NCI-H1092 (cell line): ENCODE measurements around the gene BCL3.
"Not testable (repeated sequence)": the region's sequence is repeated elsewhere in the genome, so short reads cannot be mapped to it uniquely, and the experiment has no call there.

Experiments used
- DNase-seq: peaks from one replicate; lab custom pipeline; 2025; lab: John Stamatoyannopoulos, UW

Gene BCL3

GRCh38 chr19:44759083-44759804 lies 10.7 kb downstream of the BCL3 start:
- DNase-seq, result no peak

DNA sequence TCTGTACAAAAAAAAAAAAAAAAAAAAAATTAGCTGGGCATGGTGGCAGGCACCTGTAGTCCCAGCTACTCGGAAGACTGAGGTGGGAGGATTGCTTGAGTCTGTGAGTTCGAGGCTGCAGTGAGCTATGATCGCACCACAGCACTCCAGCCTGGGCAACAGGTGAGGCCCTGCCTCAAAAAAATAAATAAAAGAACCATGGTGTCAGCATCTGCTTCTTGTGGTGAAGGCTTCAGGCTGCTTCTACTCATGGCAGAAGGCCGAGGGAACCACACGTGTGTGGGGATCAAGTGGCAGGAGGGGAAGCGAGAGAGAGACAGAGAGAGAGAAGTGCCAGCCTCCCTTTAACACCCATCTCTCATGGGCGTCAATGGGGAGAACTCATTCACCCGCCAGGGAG lies 13.5 kb downstream of the BCL3 start:
- DNase-seq, result no peak

- no peak for DNase-seq
Observed at GRCh38 chr19:44765033-44765948, 16.8 kb downstream of the BCL3 start.

DNA sequence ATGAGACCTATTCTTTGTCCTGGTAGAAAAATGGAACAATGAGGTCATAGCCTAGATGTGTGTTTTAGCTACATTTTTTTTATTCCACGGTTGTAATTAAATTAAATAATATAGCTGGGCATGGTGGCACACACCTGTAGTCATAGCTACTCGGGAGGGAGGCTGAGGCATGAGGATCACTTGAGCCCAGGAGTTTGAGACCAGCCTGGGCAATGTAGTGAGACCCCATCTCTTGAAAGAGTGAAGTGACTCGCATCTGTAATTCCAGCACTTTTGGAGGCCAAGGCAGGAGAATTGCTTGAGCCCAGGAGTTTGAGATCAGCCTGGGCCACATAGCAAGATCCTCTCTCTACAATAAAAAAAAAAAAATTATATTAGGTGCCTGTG lies 17.4 kb downstream of the BCL3 start:
- DNase-seq, result no peak

DNA sequence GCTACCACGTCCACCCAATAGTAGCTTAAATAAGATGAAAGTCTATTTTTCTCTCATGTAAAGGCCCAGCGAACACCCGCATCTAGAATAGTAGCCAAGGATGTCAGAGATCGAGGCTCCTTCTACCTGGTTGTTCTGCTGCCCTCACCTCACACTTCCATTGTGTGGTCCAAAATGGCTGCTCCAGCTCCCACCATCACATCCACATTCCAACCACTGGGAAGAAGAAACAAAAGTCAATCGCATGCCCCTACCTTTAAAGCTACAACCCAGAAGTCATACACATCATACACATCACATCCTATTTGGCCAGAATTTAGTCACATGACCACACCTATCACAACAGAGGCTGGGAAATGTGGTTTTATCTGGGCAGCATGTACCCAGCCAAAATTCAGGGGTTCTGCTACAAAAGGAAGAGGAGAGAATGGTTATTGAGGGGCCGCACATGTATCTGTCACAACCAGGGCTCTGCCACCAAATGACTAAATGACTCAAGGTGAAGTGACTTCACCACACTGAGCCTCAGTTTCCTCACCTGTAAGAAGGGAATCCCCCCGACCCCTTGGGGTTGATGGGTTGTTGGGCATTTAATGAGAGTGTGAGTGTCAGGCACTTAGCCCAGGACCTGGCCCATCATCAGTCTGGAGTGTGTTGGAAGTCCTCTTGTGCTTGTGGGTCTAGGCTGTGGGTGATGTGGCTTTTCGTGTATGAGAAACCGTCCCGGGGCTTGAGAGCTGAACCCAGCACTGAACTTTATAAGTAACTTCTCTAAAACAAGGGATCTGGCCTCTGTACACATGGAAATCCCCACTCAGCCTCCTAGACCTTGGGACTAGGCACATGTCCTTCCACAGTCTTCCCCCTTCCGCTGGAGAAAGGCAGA lies 19.0 kb downstream of the BCL3 start:
- DNase-seq, result no peak

GRCh38 chr19:44770550-44771257 lies 22.2 kb downstream of the BCL3 start:
- DNase-seq, result peak; percentile 78

DNA sequence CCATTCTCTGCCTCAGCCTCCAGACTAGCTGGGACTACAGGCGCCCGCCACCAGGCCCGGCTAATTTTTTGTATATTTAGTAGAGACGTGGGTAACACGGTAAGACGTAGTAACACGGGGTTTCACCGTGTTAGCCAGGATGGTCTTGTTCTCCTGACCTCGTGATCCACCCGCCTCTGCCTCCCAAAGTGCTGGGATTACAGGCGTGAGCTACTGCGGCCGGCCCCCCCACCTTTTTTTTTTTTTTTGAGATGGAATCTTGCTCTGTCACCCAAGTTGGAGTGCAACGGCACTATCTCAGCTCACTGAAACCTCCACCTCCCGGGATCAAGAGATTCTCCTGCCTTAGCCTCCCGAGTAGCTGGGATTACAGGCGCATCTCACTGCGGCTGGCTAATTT lies 23.6 kb downstream of the BCL3 start:
- DNase-seq, result not testable (repeated sequence)

DNA sequence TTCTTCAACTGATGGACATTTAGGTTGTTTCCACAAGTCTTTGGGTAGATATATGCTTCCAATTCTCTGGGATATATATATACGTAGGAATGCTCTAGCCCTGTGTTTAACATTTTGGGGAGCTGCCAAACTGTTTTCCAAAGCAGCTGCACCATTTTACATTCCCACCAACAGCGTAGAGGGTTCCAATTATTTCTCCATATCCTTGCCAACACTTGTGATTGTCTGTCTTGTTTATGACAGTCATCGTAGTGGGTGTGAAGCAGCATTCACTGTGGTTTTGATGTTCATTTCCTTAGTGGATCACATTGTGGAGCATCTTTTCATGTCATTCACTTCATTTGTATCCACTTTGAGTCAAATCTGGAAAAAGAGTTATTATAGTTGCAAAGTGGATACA lies 24.5 kb downstream of the BCL3 start:
- DNase-seq, result no peak

- no peak for DNase-seq
Observed at GRCh38 chr19:44775676-44776240, 27.2 kb downstream of the BCL3 start.

GRCh38 chr19:44776402-44777096 lies 28.0 kb downstream of the BCL3 start:
- DNase-seq, result no peak

GRCh38 chr19:44777715-44778347 lies 29.3 kb downstream of the BCL3 start, which contains the start of gene CBLC:
Gene CBLC (plus strand): TSS chr19:44777890. CDS start chr19:44777932, 42 bp downstream.
- DNase-seq, result peak; percentile 23

- DNase-seq, result no peak
Observed at GRCh38 chr19:44779150-44779549, 30.6 kb downstream of the BCL3 start.

DNA sequence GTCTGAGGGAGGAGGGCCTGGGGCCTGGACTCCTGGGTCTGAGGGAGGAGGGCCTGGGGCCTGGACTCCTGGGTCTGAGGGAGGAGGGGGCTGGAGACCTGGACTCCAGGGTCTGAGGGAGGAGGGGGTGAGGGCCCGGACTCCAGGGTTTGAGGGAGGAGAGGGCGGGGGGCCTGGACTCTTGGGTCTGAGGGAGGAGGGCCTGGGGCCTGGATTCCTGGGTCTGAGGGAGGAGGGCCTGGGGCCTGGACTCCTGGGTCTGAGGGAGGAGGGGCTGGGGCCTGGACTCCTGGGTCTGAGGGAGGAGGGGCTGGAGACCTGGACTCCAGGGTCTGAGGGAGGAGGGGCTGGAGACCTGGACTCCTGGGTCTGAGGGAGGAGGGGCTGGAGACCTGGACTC lies 33.2 kb downstream of the BCL3 start:
- not testable (repeated sequence) for DNase-seq

GRCh38 chr19:44782729-44783128 lies 34.2 kb downstream of the BCL3 start:
- DNase-seq, result no peak

DNA sequence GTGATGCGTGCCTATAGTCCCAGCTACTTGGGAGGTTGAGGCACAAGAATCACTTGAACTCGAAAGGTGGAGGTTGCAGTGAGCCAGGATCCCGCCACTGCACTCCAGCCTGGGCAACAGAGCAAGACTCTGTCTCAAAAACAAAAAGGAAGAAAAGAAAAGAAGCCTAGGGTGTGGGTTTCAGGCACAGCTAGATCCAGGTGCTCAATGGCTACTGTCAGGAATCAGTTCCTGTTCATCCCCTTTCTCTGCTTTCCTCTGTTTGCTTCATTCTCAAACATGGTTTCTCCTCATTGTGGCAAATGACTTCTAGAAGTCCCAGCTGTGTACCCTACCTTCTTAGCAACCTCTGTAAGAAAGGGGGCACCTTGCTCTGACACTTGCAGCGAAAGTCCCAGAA lies 35.0 kb downstream of the BCL3 start:
- DNase-seq, result no peak

- DNase-seq, result no peak
Observed at GRCh38 chr19:44785271-44785670, 36.8 kb downstream of the BCL3 start.

DNA sequence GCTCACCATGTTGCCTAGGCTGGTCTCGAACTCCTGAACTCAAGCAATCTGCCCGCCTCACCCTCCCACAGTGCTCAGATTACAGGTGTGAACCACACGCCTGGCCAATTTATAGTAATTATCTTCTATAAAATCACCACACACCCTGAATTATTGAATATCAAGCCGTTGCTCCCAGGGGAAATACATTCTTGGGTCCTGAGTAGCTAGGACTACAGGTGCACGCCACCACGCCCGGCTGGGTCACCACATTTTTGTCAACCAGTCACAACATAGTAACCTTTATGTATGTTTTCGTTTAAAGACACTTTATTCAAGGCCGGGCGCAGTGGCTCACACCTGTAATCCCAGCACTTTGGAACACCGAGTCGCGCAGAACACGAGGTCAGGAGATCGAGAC lies 37.5 kb downstream of the BCL3 start:
- no peak for DNase-seq

DNA sequence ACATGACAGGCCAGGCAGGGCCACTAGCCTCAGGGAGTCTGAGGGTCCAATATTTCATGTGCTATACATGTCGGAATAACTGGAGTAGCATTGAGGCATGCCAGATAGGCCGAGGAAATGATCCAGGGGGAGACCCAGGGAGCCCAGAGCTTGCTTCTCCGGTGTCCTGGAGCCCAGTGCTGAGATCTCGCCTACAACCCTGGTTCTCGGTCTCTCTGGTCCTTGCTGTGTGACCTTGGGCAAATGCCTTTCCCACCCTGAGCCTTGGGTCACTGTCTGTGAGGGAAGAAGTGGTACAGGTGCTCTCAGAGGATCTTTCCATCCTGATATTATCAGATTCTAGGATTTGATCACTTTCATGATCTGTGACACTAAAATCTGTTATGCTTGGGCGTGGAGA lies 40.5 kb downstream of the BCL3 start:
- DNase-seq, result no peak

- no peak for DNase-seq
Observed at GRCh38 chr19:44789943-44790483, 41.5 kb downstream of the BCL3 start.

DNA sequence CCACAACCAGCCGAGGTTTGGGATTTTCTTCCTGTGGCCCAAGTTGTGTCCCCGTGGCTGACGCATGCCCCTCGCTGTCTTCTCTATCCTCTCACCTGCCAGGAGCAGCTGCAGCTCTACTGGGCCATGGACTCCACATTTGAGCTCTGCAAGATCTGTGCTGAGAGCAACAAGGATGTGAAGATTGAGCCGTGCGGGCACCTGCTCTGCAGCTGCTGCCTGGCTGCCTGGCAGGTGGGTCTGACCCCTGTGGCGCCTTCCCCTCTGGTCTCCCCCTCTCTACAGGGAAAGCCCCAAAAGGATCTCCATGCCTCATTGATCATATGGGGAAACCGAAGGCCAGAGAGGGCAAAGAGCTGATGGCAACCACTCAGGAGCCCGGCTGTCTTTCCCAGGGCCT lies 43.8 kb downstream of the BCL3 start:
- peak; percentile 28 for DNase-seq
